Type B pancreatic cell (in vitro differentiated cells): Measurements from ENCODE around the gene RAB2B. TPM values are rescaled to one million over a fixed set of nuclear protein-coding genes. Genes with fewer than 3 reads are reported as not detected.
A peak's percentile ranks its signal among the peaks of the same experiment; 100 is the strongest.

Experiments
- DNase-seq: peaks from one replicate; pipeline ENCODE4 v3.0.0; 2021; ENCODE audit warnings: mixed read lengths; ENCODE audit not compliant: unreplicated experiment; ENCODE audit errors: extremely low spot score
- H3K27ac Mint-ChIP-seq: 2 replicates; pipeline ENCODE4 v1.8.0; 2021; ENCODE audit warnings: mild to moderate bottlenecking, mixed read lengths
- H3K27me3 Mint-ChIP-seq: 2 replicates; pipeline ENCODE4 v1.8.0; 2021; ENCODE audit warnings: mixed read lengths
- H3K36me3 Mint-ChIP-seq: 2 replicates; pipeline ENCODE4 v1.8.0; 2021; ENCODE audit warnings: mixed read lengths
- H3K4me1 Mint-ChIP-seq: one replicate; pipeline ENCODE4 v1.8.0; 2021; ENCODE audit warnings: mixed read lengths; ENCODE audit not compliant: unreplicated experiment
- H3K4me3 Mint-ChIP-seq: 2 replicates; pipeline ENCODE4 v1.8.0; 2021; ENCODE audit warnings: mild to moderate bottlenecking, mixed read lengths
- H3K9me3 Mint-ChIP-seq: 2 replicates; pipeline ENCODE4 v1.8.0; 2021; ENCODE audit warnings: mixed read lengths
- total RNA-seq: library from RNA; stranded (reverse); gene quantifications from 2 replicates; pipeline ENCODE4 v1.2.1, GENCODE V29; 2021; ENCODE audit warnings: low replicate concordance
- TF ChIP-seq, protein P1 (sequence below): fragments of 200-600 bp; sonication (generic); conservative IDR thresholded peaks from 2 replicates; pipeline ENCODE4 v1.5.0; 2021; ENCODE audit warnings: antibody characterized with exemption, mild to moderate bottlenecking

RAB2B gene
- total RNA-seq, 1 donor from 2014 or later, result 29.4 TPM

DNA sequence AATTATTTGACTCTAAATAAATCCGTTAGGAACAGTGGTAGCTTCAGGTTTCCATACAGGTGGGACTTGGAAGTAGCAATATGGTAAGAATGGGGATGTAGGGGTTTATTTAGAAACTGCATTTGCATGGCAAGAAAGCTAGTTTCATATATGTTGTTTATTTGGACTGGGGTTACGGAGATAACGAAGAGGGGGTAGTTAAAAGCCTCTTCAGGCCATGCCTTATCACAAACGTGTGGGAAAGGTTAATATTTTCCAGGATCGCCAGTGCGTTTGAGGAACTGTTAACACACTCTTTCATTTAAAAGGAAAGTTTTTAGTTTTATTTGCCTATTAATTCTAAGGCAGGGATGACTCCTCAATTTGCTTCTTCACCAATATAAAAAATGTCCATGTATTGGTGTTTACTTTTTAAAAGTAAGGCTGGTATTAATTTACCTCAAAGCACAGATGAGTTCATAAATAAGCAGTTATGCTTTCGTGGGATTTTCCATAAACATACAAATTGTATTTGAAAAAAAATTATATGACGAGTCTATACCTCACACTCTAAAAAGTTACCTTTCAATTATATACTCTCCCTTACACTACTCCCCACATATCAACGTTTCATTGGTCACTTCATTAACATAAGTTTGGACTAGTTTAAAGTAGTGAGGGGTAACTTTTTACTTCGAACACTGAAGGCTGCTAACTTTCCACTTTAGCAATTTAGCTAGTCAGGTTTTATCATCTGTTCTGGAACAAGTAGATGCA, 814 bp downstream of the RAB2B start:
- Mint-ChIP-seq H3K4me1 (peaks cover 18% of the 10 kb centered on the region), H3K4me3 (peak overlapping the region; percentile 100), H3K36me3 (peaks cover 11% of the 10 kb centered on the region), H3K27ac (peak overlapping the region; percentile 98), H3K27me3 (no peaks in the 10 kb centered on the region), H3K9me3 (no peaks in the 10 kb centered on the region)
- no peak for DNase-seq
- TF ChIP-seq, protein P1, sequence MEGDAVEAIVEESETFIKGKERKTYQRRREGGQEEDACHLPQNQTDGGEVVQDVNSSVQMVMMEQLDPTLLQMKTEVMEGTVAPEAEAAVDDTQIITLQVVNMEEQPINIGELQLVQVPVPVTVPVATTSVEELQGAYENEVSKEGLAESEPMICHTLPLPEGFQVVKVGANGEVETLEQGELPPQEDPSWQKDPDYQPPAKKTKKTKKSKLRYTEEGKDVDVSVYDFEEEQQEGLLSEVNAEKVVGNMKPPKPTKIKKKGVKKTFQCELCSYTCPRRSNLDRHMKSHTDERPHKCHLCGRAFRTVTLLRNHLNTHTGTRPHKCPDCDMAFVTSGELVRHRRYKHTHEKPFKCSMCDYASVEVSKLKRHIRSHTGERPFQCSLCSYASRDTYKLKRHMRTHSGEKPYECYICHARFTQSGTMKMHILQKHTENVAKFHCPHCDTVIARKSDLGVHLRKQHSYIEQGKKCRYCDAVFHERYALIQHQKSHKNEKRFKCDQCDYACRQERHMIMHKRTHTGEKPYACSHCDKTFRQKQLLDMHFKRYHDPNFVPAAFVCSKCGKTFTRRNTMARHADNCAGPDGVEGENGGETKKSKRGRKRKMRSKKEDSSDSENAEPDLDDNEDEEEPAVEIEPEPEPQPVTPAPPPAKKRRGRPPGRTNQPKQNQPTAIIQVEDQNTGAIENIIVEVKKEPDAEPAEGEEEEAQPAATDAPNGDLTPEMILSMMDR, result no peak

GRCh38 chr14:21467616-21468015, 9.1 kb downstream of the RAB2B start:
- Mint-ChIP-seq H3K36me3 (peaks cover 16% of the 10 kb centered on the region), H3K9me3 (no peaks in the 10 kb centered on the region), H3K27ac (no peak overlapping the region), H3K4me1 (no peaks in the 10 kb centered on the region), H3K4me3 (no peak overlapping the region), H3K27me3 (no peaks in the 10 kb centered on the region)
- no peak for DNase-seq
- TF ChIP-seq, protein P1, result no peak

DNA sequence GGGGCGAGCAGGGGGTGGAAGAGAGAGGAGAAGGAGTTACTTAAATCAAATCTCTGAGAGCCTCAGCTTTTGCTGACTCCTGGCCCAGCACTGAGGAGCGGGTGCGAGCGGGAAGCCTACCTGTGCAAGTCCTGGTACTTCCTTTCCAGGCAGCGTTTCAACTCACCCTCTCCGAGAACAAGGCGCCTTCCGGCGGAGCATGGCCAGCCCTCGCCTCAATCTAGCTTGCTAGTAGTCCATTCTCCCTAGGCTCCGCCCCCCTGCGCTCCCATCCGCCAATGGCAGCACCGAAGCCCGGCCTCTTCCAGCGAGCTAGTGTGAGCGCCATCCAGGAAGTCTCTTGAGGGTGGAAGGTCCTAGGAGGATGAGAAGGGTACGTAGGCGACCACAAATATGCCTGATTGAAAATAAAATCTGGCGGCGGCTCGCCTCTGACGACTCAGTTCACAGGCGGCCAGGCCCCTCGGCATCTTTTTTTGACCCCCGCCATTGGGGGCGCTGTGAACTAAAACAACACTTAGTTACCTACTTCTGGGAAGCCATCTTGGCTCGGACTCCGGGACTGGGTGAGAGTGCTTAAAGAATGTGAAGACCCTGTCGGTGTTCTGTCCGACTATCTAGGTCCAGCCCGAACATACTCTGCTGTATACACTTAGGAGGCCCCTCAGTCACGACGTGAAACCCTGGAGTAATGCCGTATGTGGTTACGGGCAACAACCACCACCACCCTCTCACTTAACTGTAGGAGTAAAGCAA, 20.7 kb downstream of the RAB2B start, which contains the start of gene CHD8:
TSS of gene CHD8 (minus strand) at position 212 of the 756 bp plus-strand sequence. CDS start 24,480 bp downstream, outside the sequence.
- Mint-ChIP-seq H3K9me3 (no peaks in the 10 kb centered on the region), H3K4me3 (peak within 1 kb of the TSS; percentile 98), H3K4me1 (peaks cover 15% of the 10 kb centered on the region), H3K36me3 (peaks cover 19% of the 10 kb centered on the region), H3K27me3 (no peaks in the 10 kb centered on the region), H3K27ac (peak within 1 kb of the TSS; percentile 99)
- TF ChIP-seq, protein P1, result peak; percentile 81
- peak; percentile 99 for DNase-seq

DNA sequence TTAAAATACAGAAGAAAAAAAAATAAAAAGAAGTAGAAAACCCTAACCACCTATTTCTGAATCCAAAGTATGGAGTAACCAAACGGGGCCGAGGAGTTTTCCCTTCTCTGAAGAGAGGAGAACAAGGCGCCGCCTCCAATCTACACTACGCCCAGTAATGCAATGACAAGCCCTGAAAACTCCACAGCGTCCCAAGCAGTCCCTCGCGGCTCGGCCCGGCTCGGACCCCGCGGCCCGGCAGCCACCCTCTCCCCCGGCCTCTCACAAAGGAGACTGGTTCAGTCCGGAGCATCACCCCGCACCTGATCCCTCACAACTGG, 21.2 kb downstream of the RAB2B start:
- Mint-ChIP-seq H3K4me3 (peak overlapping the region; percentile 98), H3K9me3 (no peaks in the 10 kb centered on the region), H3K27ac (peak overlapping the region; percentile 99), H3K27me3 (no peaks in the 10 kb centered on the region), H3K4me1 (peaks cover 15% of the 10 kb centered on the region), H3K36me3 (peaks cover 16% of the 10 kb centered on the region)
- TF ChIP-seq, protein P1, result no peak
- DNase-seq, result no peak

DNA sequence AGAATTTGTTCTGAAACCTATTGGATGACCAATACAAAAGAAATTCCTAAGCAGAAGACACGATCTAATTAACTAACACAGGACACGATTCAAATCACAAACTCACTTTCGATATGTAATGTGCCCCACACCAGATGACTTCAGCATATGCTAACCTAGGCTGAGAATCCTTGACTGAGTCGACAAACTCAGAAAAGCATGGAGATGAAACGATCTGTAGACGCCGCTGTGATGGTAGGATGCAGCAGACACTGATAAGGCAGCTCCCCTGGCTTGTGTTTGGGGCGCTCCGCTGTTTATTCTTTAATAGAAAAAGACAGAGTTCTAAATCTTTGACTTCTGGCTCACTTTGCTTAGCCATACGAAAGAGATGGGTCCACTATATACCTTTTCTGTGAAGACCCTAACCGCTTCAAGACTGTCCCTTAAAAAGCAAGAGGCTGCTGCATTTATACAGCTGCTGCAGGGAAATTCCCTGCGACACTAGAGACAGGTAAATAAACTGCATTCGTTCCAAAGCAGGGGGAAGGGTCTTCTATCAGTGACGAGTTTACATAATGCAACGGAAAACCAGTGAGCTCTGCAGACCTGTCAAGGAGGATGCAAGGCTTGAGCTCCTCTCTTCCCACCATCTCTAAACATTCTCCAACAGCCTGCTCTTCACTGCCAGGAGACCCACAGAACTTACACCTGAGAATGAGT, 21.8 kb downstream of the RAB2B start:
- Mint-ChIP-seq H3K9me3 (no peaks in the 10 kb centered on the region), H3K36me3 (peaks cover 15% of the 10 kb centered on the region), H3K27me3 (no peaks in the 10 kb centered on the region), H3K27ac (peak overlapping the region; percentile 99), H3K4me3 (peak overlapping the region; percentile 98), H3K4me1 (peaks cover 15% of the 10 kb centered on the region)
- no peak for DNase-seq
- TF ChIP-seq, protein P1, result no peak
